Left lung (tissue), 10 donors: Measurements from ENCODE around the gene CFAP77. TPM values are rescaled to one million over a fixed set of nuclear protein-coding genes. Genes with fewer than 3 reads are reported as not detected.

ENCODE experiments used
- ATAC-seq: fragments of 200-7000 bp; cut with Tn5 transposase; one replicate; pipeline ENCODE4 v1.9.1; 2020; ENCODE audit warnings: moderate library complexity
- DNase-seq, 4 donors: peaks; one replicate each; pipeline ENCODE4 v3.0.0-alpha.2; 2013 to 2020
- H3K27ac ChIP-seq, 2 donors: fragments of 200-600 bp; sonication (generic) in 1 of 2; one replicate each; pipeline versions ENCODE4 v1.5.0 to v1.8.0; 2020 to 2021
- H3K27me3 ChIP-seq, 2 donors: fragments of 200-600 bp; sonication (generic) in 1 of 2; one replicate each; pipeline versions ENCODE4 v1.5.0 to v1.8.0; 2020 to 2021
- H3K36me3 ChIP-seq, 2 donors: fragments of 200-600 bp; sonication (generic) in 1 of 2; one replicate each; pipeline versions ENCODE4 v1.5.0 to v1.8.0; 2020 to 2021
- H3K4me1 ChIP-seq, 2 donors: fragments of 200-600 bp; one replicate each; pipeline ENCODE4 v1.8.0; 2021
- H3K4me3 ChIP-seq, 2 donors: fragments of 200-600 bp; sonication (generic) in 1 of 2; one replicate each; pipeline versions ENCODE4 v1.5.0 to v1.8.0; 2020 to 2021; ENCODE audit warnings: mild to moderate bottlenecking in 1 of 2
- H3K9me3 ChIP-seq, 2 donors: fragments of 200-600 bp; sonication (generic) in 1 of 2; one replicate each; pipeline versions ENCODE4 v1.5.0 to v1.8.0; 2020 to 2021
- intact Hi-C, 2 donors: fragments of 100-400 bp; cut with DNase I; formaldehyde crosslinking; loops; one replicate each; pipeline versions ENCODE4 v1.11.2 to v1.14.2; 2022
- polyA plus RNA-seq, 6 donors: library from polyadenylated mRNA; unstranded; fragments of 120-200 nt; gene quantifications; one replicate each; pipeline ENCODE4 v1.2.1, GENCODE V29; 2013; ENCODE audit not compliant: insufficient read length in 6 of 6
- total RNA-seq, 2 donors: library from RNA; stranded (reverse); fragmentation: NEBNext Ultra II Directional; extraction: Animal tissue kit (Norgen Biotek cat#: 25700); gene quantifications; one replicate each; pipeline ENCODE4 v1.2.1, GENCODE V29; 2021
- TF ChIP-seq, protein P1 (sequence below), 2 donors: fragments of 200-600 bp; sonication (generic) in 1 of 2; IDR thresholded peaks; one replicate each; pipeline versions ENCODE4 v1.5.0 to v1.8.0; 2021; ENCODE audit warnings: antibody characterized with exemption in 2 of 2
- donor health status: DM: no; HTN: yes; CAD: no.
- donor health status: DM: no; HTN: no; CAD: no.

CFAP77 gene
- total and polyA plus RNA-seq, 8 donors: 0.50 to 3.7 (median 2.4) TPM; not detected in 1

DNA sequence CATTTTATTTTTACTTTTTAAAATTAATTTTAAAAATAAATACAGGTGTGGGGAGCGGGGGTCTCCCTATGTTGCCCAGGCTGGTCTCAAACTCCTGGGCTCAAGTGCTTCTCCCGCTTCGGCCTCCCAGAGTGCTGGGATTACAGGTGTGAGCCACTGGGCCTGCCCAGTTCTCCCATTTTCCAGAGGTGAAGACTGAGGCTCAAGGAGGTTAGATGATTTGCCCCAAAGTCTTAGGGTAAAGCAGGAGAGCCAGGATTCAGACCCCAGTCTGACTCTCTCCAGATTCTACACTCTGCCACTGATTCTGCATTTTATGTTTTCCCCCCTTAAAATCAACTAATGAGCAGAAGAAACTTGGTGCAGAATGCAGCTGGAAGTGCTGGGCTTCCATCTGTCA is 36.9 kb downstream of the CFAP77 start:
- Histone ChIP-seq H3K4me1 (no peaks in the 10 kb centered on the region), H3K27ac (no peak overlapping the region), H3K36me3 (no peaks in the 10 kb centered on the region), H3K27me3 (peaks cover 0 to 77% of the 10 kb centered on the region in 2 donors), H3K9me3 (no peaks in the 10 kb centered on the region), H3K4me3 (no peak overlapping the region)
- TF ChIP-seq, protein P1, sequence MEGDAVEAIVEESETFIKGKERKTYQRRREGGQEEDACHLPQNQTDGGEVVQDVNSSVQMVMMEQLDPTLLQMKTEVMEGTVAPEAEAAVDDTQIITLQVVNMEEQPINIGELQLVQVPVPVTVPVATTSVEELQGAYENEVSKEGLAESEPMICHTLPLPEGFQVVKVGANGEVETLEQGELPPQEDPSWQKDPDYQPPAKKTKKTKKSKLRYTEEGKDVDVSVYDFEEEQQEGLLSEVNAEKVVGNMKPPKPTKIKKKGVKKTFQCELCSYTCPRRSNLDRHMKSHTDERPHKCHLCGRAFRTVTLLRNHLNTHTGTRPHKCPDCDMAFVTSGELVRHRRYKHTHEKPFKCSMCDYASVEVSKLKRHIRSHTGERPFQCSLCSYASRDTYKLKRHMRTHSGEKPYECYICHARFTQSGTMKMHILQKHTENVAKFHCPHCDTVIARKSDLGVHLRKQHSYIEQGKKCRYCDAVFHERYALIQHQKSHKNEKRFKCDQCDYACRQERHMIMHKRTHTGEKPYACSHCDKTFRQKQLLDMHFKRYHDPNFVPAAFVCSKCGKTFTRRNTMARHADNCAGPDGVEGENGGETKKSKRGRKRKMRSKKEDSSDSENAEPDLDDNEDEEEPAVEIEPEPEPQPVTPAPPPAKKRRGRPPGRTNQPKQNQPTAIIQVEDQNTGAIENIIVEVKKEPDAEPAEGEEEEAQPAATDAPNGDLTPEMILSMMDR (IDR thresholded peaks at IDR 0.05): no peak
- DNase-seq (no peak), ATAC-seq (no peak)
- intact Hi-C loops: no loop called here

DNA sequence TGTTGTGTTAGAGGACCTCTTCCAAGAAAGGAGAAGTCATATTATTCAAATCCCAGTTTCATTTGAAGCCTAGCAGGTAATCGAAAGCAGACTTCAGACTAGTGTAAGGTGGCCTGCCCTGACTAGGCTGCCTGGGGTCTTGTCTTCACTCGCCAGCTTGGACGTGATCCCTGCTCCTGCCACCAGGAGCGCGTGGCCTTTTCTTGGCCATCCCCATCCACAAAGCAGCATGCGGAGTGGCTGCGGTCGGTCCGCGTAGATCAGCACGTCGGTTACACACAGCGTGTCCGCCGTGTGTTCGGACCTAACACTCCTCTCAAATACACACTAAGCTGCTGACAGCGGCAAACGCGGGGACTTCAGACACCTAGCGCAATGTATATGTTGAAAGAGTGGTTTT is 37.3 kb downstream of the CFAP77 start:
- peaks cover 0 to 77% of the 10 kb centered on the region in 2 donors for H3K27me3 ChIP-seq
- H3K9me3 ChIP-seq: no peaks in the 10 kb centered on the region
- TF ChIP-seq, protein P1 (IDR thresholded peaks at IDR 0.05): no peak
- H3K27ac ChIP-seq: no peak overlapping the region
- no peaks in the 10 kb centered on the region for H3K4me1 ChIP-seq
- ATAC-seq (no peak), DNase-seq (no peak)
- H3K36me3 ChIP-seq: no peaks in the 10 kb centered on the region
- intact Hi-C loops: no loop called here
- no peak overlapping the region for H3K4me3 ChIP-seq

DNA sequence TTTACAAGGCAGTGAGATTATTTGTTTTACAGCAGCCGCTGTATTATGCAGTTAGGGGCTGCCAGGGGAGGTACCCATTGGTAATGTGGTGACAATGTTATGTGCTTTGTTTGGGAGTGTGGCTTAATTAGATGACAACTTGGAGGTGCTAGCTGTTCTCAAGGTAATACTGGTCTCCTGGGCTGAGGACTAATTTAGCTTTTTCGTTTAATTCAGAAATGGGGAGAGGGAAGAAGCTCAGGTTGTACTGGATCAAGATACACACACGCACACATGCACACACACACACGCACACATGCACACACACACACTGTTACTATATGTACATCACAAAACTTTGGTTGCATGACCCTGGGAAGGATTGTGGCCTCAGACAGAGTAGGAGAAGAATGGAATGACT is 37.9 kb downstream of the CFAP77 start:
- Histone ChIP-seq H3K4me1 (no peaks in the 10 kb centered on the region), H3K27ac (no peak overlapping the region), H3K27me3 (peaks cover 0 to 77% of the 10 kb centered on the region in 2 donors), H3K9me3 (no peaks in the 10 kb centered on the region), H3K36me3 (no peaks in the 10 kb centered on the region), H3K4me3 (no peak overlapping the region)
- TF ChIP-seq, protein P1 (IDR thresholded peaks at IDR 0.05): no peak
- no peak for DNase-seq
- intact Hi-C loops: no loop called here
- ATAC-seq: no peak

DNA sequence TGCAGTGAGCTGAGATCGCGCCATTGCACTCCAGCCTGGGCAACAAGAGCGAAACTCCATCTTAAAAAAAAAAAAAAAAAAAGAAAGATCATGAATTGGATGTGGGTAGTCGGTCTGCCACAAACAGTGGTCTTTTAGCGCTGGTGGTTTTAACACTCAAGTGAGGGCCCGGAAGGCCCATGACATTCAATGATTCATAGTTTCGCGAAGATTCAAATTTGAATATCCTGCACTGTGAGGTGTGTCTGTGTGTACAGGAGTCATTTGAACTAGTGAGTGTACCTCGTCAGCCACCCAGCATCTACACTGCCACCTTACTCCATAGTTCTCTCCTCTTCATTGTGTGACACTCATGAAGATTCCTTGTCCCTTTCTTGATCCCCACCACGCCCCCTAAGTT is 41.3 kb downstream of the CFAP77 start:
- ATAC-seq: no peak
- no peaks in the 10 kb centered on the region for H3K36me3 ChIP-seq
- H3K27me3 ChIP-seq: peaks cover 0 to 57% of the 10 kb centered on the region in 2 donors
- no peak overlapping the region for H3K4me3 ChIP-seq
- H3K9me3 ChIP-seq: no peaks in the 10 kb centered on the region
- TF ChIP-seq, protein P1 (IDR thresholded peaks at IDR 0.05): no peak
- intact Hi-C loops: no loop called here
- DNase-seq: no peak
- no peaks in the 10 kb centered on the region for H3K4me1 ChIP-seq
- no peak overlapping the region for H3K27ac ChIP-seq

DNA sequence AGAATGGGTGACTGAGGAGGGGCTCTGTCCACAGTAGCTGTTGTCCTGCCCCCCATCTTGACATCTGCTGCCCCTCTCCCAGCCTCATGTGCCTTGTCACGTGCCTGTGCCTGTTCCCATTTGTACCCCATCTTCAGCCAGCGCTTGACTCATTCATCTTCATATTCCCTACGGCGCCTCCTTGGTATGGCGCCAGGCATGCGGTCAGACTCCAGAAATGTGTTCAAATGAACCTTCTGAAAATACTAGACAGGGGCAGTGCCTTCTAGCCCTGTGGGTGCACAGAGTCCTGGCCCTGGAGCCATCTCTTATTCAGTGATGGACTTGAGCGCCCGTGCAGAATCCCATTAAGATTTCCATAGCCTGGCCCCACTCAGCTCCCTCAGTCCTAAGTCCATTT is 46.2 kb downstream of the CFAP77 start:
- intact Hi-C loops: no loop called here

More for the DNA sequence above, 46.2 kb downstream of the CFAP77 start:
- no peaks in the 10 kb centered on the region for H3K36me3 ChIP-seq
- TF ChIP-seq, protein P1 (IDR thresholded peaks at IDR 0.05): no peak
- H3K27ac ChIP-seq: no peak overlapping the region
- ATAC-seq: no peak
- H3K9me3 ChIP-seq: no peaks in the 10 kb centered on the region
- H3K4me3 ChIP-seq: no peak overlapping the region
- no peak for DNase-seq
- peaks cover 0 to 52% of the 10 kb centered on the region in 2 donors for H3K27me3 ChIP-seq
- H3K4me1 ChIP-seq: no peaks in the 10 kb centered on the region
